LNCAP (cell line): ENCODE measurements around the gene TRMT1L.

Experiments
- CTCF ChIP-seq: fragments of 450-650 bp; IDR thresholded peaks from 2 replicates; pipeline ENCODE4 v1.5.1; 2017; ENCODE audit warnings: mild to moderate bottlenecking

The TRMT1L gene

DNA sequence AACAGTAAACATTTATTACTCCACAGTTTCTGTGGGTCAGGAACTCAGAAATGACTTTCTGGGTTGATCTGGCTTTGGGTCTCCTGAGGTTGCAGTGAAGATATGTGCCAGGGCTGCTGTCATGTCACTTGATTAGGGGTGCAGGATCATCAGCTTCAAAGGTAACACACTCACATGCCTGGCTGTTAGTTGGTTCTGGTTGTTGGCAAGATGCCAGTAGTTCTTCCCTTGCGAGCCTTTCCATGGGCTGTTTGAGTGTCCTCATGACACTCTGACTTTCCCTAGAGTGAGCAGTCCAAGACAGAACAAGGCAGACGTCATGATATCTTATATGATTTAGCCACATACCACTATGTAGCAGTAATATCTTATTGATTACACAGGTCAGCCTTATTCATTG, 2.0 kb upstream of the TRMT1L start:
- no peak for TF ChIP-seq CTCF

GRCh38 chr1:185157599-185158412, 1.1 kb upstream of the TRMT1L start:
- TF ChIP-seq CTCF = no peak

DNA sequence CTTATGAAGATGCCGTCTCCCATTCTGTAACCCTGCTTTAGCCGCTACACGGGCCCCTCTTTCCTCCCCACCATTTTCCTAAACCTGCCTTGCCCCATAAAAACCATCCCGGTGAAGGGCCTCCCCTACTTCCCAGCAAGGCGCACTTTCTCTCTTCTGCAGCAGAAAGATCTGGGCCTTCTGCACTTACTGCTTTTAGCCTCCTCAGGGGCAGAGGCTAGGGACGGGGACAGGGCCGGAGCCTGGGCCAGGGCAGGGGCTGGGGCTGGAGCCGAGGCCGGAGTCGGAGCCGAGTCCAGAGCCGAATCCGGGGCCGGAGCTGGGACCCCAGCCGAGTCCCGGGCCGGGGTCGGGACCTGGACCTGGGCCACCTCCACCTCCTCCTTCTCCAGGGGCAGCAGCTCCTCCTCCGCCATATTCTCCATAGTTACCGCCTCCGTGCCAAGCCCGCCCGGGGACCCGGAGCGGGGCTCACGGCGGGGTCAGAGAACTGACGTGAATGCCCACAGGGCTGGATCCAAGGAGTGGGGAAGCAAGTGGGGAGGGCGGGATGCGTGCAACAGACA, 382 bp downstream of the TRMT1L start:
- no peak for TF ChIP-seq CTCF

GRCh38 chr1:185155600-185156287, 1.0 kb downstream of the TRMT1L start:
- no peak for TF ChIP-seq CTCF

DNA sequence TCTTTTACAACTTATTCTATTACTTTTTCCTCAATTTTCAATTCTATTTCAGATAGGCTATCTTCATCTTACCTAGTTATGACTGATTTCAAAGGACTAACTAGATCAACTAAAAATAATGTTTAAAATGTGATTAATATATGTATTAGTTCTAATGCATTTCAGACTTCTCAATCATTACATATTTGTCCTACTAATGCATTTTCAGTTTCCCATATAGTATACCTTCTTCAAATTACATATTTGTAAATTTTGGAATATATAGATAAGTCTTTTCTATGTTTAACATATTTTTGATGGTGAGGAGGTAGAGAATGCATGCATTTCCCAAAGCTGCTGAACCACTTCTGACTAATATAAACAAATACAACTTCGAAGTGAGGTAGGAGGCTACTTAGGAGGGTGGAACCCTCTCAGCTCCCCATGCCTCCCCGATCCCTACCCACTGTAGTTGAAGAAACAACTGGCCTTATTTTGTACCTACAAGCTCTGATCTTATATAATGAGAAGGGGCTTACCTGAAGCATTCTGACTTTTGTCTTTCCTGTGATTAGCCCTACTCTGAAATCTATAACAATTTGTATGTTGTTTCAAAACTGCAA, 1.7 kb downstream of the TRMT1L start:
- no peak for TF ChIP-seq CTCF

DNA sequence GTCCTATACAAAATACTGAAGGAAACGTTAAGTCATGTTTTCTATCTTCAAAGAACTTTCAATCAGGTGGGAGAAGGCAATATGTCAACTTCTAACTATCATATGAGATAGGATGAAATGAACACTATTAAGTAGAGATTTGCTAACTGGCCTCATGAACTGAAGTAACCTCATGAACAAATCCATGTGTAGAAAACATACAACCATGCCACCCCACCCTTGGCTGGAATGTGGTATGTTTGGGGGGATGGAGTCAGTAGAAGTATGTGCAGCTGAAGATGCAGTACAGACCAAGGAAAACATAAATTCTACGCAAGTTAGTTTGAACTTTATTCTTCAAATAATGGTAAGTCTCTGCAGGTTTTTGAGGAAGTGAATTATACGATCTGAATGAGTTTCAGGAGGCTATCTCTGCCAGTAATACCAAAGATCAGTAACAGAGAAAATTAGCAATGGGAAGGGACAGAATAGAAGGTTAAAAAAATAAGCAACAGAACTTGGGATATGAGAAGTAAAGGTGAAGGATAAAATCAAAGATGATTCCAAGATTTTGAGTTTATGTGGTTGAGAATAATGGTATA, 4.5 kb downstream of the TRMT1L start:
- no peak for TF ChIP-seq CTCF

DNA sequence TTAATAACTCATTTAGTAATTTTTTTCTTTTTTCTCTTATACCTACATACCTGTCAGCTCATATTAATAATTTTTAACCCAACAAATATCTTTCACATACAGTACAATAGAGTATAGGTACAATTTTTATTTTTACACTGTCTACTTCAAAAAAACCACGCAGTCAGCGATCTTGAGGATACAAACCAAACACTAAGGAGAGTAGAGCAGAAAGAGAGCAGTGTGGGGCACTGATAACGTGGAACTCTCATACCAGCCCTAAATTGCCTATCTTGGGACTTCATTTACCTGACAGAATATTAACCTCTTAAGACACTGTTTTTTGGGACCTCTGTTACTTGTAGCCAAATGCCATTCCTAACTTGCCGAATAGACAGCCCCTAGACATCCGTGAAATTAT, 5.5 kb downstream of the TRMT1L start:
- TF ChIP-seq CTCF = no peak
